ENCODE measurements around the gene TTC5.
"Not testable (repeated sequence)": the region's sequence is repeated elsewhere in the genome, so short reads cannot be mapped to it uniquely, and the experiment has no call there.

Gene TTC5, protein sequence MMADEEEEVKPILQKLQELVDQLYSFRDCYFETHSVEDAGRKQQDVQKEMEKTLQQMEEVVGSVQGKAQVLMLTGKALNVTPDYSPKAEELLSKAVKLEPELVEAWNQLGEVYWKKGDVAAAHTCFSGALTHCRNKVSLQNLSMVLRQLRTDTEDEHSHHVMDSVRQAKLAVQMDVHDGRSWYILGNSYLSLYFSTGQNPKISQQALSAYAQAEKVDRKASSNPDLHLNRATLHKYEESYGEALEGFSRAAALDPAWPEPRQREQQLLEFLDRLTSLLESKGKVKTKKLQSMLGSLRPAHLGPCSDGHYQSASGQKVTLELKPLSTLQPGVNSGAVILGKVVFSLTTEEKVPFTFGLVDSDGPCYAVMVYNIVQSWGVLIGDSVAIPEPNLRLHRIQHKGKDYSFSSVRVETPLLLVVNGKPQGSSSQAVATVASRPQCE

DNA sequence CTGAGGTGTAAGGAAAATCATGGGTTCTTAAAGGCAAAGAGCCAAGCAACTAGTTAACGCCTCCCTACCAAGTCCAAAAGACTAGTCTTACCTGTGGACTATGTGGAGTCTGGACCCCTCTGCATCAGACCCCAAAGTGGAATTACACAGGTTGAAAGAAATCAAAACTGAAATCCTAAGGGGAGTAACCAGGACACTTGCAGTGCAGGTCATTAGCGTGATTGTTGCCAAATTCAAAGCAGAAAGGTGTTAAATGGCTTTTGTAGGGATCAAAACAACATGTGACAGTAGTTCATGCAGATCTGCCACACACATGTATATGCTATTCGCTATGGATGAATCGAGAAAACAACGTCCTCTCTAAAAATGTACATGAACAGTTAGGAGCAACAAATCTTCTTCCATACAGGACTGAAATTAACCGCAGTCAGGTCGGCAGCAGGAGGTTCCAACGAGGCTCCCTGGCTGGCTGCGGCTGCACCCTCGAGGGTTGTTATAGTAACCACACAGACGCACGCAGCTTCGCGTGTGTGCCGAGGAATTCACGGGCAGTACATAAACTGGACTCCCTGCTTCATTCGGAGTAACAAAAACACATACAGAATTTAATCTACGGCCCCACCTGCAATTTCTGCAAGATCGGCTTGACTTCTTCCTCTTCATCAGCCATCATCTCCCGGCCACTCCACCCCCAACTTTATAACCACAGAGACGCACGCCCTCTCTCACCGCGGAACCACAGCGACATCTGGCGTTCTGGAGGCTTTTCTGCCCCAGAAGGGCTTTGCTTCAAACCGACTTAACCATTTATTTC lies at the start of gene TTC5:
Gene TTC5 (minus strand): TSS at position 687 of the 814 bp plus-strand sequence. CDS start 14 bp downstream, at position 673.
- FAIRE-seq, result peak; percentile 91
- peak; percentile 80 for DNase-seq (ENCODE audit: insufficient read length, low spot score)

DNA sequence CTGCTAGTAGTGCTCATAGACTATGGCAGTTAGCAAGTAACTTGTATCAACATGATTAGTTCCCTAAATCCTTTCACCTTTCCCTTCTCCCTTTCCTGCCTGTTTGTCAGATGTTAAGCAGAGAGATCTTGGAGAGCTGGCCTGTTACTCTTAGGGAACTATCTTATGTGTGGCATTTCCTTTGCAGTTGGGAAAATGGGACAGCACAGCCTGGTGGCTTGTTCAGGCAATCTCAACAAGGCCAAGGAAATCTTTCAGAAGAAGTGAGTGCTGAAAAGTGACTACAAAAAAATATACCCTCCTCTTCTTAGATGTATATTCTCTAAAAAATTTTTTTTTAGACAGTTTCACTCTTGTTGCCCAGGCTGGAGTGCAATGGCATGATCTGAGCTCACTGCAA lies 45.1 kb upstream of the TTC5 start:
- FAIRE-seq (no peak), DNase-seq (ENCODE audit: insufficient read length, low spot score) (no peak)

DNA sequence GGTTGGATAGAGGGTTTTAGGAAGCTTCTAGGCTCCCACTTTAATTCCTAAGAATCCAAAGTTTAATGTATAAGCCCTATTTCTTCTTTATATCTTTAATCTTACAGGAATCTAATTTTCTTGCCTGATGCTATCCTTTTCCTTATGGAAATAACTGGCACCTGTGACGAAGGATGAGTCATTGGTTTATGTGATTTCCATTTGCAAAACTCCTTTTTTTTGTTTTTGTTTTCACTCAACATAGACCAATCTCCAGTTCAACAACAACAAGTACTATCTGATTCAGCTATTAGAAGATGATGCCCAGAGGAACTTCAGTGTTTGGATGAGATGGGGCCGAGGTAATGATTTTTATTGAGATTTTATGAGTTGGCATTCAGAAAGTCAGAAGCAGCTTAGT lies 44.5 kb upstream of the TTC5 start:
- DNase-seq (ENCODE audit: insufficient read length, low spot score) (no peak), FAIRE-seq (no peak)

DNA sequence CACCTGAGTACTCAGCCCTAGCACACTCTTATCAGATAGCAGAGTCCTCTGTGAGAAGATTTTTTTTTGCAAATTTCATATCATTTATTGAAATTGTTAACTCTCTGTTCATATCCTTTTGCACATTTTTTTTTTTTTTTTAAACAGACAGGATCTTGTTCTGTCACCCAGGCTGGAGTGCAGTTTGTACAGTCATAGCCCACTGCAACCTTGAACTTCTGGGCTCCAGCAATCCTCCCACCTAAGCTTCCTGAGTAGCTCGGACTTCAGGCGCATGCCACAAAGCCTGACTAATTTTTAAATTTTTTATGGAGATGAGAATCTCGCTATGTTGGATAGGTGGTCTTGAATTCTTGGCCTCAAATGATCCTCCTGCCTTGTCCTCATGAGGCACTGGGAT lies 42.0 kb upstream of the TTC5 start:
- DNase-seq (ENCODE audit: insufficient read length, low spot score) (no peak), FAIRE-seq (no peak)

DNA sequence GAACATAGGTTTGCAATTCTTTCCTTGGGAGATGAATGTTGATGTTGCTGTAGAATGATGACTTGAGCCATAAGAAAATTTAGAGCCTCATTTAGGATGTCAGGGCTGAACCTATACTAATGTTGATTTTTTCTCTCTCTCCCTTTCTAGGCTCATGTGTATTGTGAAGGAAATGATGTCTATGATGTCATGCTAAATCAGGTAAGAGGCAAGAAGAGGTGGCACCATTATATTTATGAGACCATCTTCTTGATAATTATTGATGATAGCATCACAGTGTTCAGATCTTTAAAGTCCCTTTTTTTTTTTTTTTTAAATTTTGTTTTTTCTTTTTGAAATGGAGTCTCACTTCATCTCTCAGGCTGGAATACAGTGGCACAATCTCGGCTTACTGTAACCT lies 41.0 kb upstream of the TTC5 start:
- DNase-seq (ENCODE audit: insufficient read length, low spot score) (no peak), FAIRE-seq (no peak)

DNA sequence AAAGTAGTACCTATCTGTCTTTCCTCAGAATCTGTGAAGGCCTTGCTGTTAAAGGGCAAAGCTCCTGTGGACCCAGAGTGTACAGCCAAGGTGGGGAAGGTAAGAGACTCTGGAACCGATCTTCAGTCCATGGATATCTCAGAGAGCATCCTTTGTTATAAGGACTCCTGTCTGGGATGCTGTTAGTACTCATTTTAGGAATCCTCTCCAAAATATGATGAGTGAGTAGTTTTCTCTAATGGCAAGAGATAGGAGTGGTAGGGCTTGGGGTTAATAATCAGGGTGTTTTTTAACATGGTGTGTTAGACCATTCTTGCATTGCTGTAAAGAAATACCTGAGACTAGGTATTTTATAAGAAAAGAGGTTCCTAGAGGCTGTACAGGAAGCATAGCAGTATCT lies 39.6 kb upstream of the TTC5 start:
- no peak for DNase-seq (ENCODE audit: insufficient read length, low spot score)
- no peak for FAIRE-seq

DNA sequence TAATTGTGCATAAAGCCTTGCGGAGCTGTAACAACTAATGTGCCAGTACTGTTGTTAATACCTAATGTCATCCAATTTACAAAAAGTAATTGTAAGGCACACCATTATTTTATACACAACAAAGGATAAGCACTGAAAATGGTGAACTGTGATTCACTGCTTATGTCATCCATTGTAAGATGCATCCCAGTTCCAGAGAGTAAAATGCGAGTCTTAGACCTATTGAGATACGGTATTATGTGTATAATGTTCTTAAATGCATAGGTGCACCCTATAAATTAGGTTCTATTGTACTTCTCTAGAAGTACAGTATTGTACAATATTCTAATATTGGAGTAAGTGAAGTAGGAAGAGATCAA lies 38.1 kb upstream of the TTC5 start:
- no peak for FAIRE-seq
- DNase-seq (ENCODE audit: insufficient read length, low spot score), result no peak

DNA sequence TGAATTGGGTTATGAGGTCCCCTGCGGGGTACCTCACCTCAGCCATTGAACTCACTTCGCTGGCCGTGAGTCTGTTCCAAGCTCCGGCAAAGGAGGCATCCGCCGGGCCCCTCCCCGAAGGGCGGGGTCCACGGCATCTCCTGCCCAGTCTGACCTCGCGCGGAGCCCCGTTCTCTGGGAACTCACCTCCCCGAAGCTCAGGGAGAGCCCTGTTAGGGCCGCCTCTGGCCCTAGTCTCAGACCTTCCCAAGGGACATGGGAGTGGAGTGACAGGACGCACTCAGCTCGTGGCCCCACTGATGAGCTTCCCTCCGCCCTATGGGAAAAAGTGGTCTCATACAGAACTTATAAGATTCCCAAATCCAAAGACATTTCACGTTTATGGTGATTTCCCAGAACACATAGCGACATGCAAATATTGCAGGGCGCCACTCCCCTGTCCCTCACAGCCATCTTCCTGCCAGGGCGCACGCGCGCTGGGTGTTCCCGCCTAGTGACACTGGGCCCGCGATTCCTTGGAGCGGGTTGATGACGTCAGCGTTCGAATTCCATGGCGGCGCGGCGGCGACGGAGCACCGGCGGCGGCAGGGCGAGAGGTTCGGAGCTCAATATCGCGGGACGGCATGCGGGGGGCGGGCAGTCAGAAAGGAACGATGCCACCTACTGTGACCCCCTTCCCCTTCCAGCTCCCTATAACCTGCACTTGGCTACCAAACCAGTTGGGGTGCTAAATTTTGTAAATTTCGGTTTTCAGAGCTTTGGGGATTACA lies 37.5 kb upstream of the TTC5 start, which contains the start of gene PARP2:
Gene PARP2 (plus strand): TSS at position 544 of the 770 bp plus-strand sequence. CDS start 7 bp downstream, at position 551.
- DNase-seq (ENCODE audit: insufficient read length, low spot score) (peak; percentile 74), FAIRE-seq (peak; percentile 98)

DNA sequence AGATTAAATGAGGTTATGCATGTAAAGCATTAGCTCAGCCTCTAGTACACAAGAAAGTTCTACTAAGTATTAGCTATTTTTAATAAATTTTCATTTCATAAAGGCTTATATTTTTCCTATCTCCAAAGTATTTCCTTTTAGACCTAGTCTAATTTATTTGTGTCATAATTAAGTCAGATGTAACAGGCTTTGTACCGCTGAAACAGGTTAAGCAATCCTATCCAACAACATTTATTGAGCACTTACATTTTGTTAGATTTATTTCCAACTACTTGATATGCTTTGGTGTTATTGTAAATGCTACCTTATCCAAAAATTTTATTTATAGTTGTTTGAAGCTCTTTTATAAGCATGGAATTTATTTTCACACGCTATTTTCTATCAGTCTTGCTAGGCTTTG lies 35.9 kb upstream of the TTC5 start:
- no peak for DNase-seq (ENCODE audit: insufficient read length, low spot score)

DNA sequence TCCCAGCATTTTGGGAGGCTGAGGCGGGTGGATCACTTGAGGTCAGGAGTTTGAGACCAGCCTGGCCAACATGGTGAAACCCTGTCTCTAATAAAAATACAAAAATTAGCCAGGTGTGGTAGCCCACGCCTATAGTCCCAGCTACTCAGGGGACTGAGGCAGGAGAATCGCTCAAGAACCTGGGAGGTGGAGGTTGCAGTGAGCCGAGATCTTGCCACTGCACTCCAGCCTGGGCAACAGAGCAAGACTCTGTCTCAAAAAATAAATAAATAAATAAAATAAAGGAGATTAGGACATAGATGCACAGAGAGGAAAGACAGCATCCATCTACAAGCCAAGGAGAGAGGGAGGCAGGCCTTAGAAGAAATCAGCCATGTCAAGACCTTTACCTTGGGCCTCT lies 35.3 kb upstream of the TTC5 start:
- FAIRE-seq; DNase-seq (ENCODE audit: insufficient read length, low spot score): not testable (repeated sequence)

More for the DNA sequence above, 35.9 kb upstream of the TTC5 start:
- FAIRE-seq, result no peak

DNA sequence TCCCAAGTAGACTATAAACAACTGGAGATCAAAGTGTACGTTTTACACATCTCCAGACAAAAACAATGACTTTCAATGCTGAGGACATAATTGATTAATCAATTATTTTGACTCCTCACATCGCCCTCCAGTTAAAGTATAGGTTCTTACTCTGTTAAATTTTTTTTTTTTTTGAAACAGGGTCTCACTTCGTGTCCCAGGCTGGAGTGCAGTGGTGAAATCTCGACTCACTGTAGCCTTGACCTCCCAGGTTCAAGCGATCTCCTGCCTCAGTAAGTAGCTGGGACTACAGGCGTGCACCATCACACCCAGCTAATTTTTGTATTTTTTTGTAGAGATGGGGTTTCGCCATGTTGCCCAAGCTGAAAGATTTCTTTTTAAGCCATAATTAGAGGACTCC lies 28.3 kb upstream of the TTC5 start:
- DNase-seq (ENCODE audit: insufficient read length, low spot score), result no peak
- FAIRE-seq, result no peak

DNA sequence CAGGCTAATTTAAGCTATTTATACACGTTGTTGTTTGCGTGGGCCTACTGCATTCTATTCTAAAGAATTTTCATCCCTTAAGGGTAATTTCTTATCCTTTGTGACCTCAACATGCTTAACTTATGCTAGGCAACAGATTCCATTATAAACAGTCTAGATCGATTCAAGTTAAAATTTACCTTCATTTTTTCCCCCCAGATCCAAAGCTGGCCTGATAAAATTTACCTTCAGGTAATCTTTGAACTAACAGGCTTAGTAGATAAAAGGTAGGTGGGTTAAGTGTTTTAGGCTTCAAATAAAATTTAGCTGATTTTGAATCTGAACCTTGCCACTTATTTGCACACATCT lies 27.7 kb upstream of the TTC5 start:
- DNase-seq (ENCODE audit: insufficient read length, low spot score) (no peak), FAIRE-seq (no peak)

DNA sequence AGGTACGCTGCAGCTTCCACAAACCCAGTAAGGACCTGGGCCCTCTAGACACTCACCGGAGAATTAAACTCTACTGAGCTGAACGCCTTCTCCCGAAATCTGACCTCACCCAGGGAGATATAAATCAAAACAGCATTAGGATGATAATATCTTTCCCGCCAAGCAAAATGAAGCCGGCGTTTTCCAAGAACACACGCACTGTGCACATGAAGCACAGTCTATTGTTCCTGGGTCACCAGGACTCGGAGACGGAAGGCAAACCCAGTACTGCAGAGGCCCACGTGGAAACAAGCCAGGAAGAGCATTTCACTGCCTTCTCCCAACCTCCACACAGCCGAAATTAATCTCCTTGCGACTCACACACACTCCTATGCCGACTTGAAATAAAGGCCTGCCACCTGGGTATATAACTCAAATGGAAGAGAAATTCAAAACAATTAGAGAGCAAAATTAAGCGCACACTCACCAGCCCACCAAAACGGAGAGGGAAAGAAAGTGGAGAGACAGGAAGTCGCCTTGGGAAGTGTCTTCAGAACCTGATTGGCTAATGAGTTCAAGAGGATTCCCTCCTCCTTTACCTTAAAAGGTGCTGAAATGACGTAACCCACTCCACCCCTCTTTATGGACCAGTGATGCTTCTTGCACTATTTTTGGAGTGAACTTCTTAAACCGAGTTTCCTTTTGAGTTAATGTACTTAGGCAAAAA lies 27.2 kb upstream of the TTC5 start, which contains the start of gene CCNB1IP1:
Gene CCNB1IP1 (minus strand): TSS at position 492 of the 706 bp plus-strand sequence. CDS start 16,756 bp downstream, outside the sequence.
- DNase-seq (ENCODE audit: insufficient read length, low spot score) (peak; percentile 62), FAIRE-seq (peak; percentile 98)

DNA sequence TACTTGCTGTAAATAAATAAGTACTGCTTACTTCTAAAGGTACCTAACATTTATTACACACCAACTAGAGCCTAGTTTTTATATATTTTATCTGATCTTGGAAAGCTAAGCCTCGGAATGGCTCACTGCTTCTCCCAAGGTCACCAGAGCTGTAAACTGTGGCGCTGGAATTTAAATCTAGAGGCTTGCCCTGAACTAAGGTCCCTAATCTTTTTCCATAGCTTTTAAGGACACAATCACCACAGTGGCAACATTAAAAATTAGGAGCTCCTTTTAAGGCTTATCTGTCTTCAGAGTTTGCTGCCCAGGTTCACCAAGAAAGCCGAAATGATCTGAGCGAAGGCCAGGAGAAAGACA lies 26.7 kb upstream of the TTC5 start:
- no peak for FAIRE-seq

DNA sequence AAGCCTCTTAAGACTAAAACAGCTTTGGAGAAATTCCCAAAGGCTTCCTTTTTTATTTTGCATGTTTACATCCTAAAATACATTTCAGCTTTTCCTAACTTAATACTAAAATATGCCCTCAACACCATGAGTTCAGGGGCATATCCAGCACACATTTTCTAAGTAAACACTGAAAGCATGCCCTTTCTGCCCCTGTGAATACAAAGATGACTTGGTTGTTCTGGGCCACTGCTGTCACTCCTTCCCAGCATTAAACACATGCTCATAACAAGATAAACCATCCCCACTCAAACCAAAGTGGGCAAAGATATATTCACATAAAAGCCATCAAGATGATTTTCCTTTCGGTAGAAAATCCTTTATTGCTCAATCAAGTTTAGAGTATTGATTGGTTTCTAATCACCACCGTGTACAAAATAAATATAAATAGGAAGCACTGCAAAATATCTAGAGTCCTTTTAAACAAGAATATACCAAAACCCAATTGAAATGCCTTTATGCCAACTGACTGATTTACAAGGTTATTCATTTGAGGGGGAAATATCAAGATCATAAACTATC lies 25.4 kb upstream of the TTC5 start:
- DNase-seq (ENCODE audit: insufficient read length, low spot score) (no peak), FAIRE-seq (no peak)

More for the DNA sequence above, 26.7 kb upstream of the TTC5 start:
- no peak for DNase-seq (ENCODE audit: insufficient read length, low spot score)

DNA sequence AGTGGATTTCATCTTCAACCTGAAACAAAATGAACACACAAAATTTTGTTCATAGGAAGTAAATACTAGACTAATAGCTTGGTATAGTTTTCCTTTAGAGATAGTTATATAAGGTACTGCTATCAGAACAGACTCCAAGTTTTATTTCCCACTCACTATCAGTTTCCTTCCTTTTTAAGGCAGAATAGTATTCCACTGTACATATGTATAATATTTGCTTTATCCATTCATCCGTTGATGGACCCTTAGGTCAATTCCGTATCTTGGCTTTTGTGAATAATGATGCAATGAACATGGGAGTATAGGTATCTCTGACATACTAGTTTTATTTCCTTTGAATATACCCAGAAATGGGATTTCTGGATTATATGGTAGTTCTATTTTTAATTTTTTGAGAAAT lies 23.6 kb upstream of the TTC5 start:
- no peak for FAIRE-seq

DNA sequence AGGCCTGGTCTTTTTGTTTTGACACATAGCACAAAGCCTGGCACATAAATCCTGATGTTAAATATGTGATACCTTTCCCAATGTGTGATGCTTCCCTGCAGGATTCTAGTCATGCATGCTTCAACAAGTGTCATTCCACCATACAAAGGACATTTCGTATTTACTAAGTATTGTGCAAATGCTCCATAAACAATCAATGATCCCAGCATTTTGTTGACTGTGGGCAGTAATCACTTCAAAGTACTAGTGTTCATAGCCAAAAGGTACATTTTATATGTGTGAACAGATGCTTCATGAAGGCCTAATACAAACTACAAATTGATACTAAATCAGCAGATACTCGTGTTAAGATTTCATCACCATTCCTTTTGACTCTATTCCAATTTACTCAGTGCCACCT lies 23.0 kb upstream of the TTC5 start:
- DNase-seq (ENCODE audit: insufficient read length, low spot score) (no peak), FAIRE-seq (no peak)

More for the DNA sequence above, 23.6 kb upstream of the TTC5 start:
- no peak for DNase-seq (ENCODE audit: insufficient read length, low spot score)

DNA sequence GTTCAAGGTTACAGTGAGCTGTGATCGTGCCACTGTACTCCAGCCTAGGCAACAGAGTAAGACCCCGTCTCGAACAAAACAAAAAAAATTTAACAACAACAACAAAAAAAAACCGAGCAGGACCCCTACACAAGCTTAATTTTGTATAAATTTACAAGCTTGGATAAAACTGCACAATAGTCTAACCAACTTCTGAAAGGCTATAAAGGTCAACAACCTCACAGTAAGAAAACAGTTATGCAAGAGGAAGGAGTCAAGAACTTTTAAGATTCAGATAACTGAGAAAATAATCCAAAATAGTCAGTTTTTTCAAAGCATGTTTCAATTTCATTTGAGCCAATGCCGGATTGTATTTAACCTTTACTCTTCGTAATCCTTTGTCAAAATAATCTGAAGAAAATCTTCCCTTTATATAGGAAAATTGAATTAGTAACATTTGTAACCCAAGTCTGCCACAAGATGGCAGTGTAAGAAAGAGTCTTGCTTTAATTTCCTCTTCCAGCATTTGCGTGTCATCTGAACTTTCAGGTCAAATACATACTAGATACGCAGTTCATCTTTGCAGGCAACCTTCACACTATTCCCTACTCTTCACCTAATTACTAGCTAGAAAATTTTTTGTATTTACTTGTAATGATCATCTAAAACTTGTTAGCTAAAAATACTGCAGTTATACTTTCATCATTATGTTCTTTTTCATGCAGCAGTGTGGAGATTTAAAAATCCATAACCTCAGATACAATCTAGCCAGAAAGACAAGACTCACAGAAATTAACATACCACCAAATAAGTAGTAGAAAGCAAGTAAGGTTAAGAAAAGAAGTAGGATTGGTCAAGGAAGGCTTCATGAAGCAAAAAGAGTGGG lies 21.5 kb upstream of the TTC5 start:
- FAIRE-seq (peak; percentile 84), DNase-seq (ENCODE audit: insufficient read length, low spot score) (peak; percentile 30)

DNA sequence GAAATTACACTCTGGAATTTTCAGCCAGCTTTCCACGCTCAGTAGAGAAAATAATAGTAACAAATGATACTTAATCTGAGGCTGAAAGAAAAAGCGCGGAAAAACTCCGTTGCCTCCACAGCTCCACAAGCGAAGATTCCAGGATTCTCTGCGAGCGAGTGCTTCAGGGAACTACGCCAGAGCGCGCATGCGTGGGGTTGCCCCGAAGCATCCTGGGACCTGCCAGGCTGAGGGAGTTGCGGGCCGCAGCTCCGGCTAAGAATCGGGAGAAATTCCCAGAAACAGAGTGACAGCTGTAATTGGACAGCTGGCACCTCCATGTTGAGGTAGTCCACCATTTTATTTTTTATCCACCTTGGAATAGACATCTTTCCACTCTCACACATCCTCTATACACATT lies 12.0 kb upstream of the TTC5 start:
- DNase-seq (ENCODE audit: insufficient read length, low spot score) (no peak), FAIRE-seq (no peak)
